ENCODE measurements around the gene ARX. TPM values are rescaled to one million over a fixed set of nuclear protein-coding genes. Genes with fewer than 3 reads are reported as not detected.

Gene ARX
- total and polyA plus RNA-seq, 12 donors = 0.13 TPM; not detected in 11

GRCh38 chrX:25025615-25026014 lies 9.8 kb upstream of the ARX start:
- whole genome bisulfite sequencing, 2 donors = 69 to 71% methylated on average over 2 of the region's 2 CpGs
- H3K27me3 ChIP-seq = peaks cover 4 to 83% (median 47%) of the 10 kb centered on the region in 7 donors

GRCh38 chrX:25023908-25024307 lies 8.1 kb upstream of the ARX start:
- H3K9me3 ChIP-seq = no peaks in the 10 kb centered on the region
- TF ChIP-seq CTCF (IDR thresholded peaks at IDR 0.05) = no peak
- WGBS, 2 donors = 31 to 32% methylated on average over 1 of the region's 1 CpG
- peaks cover 0 to 15% (median 6%) of the 10 kb centered on the region in 9 donors for H3K4me1 ChIP-seq
- intact Hi-C loops (cut with DNase I) = no loop called here
- H3K4me3 ChIP-seq = no peak overlapping the region
- H3K27ac ChIP-seq = no peak overlapping the region
- DNase-seq (no peak), ATAC-seq (no peak)
- H3K27me3 ChIP-seq = peaks cover 9 to 84% (median 64%) of the 10 kb centered on the region in 7 donors
- no peaks in the 10 kb centered on the region for H3K36me3 ChIP-seq

More at GRCh38 chrX:25025615-25026014, 9.8 kb upstream of the ARX start:
- Histone ChIP-seq H3K36me3 (no peaks in the 10 kb centered on the region), H3K9me3 (no peaks in the 10 kb centered on the region), H3K27ac (no peak overlapping the region), H3K4me3 (no peak overlapping the region), H3K4me1 (peaks cover 0 to 6% (median 4%) of the 10 kb centered on the region in 9 donors)
- intact Hi-C loops (cut with DNase I) = no loop called here
- no peak for TF ChIP-seq CTCF (IDR thresholded peaks at IDR 0.05)
- ATAC-seq (no peak), DNase-seq (no peak)

GRCh38 chrX:25022499-25023325 lies 6.9 kb upstream of the ARX start:
- TF ChIP-seq CTCF (IDR thresholded peaks at IDR 0.05) = peak in 1 of 9 donors; percentile 20
- intact Hi-C loops (cut with DNase I) = no loop called here
- DNase-seq = no peak
- H3K4me3 ChIP-seq = no peak overlapping the region
- 2 to 5% methylated on average over 29 to 59 of the region's 59 CpGs for WGBS, 2 donors
- no peaks in the 10 kb centered on the region for H3K36me3 ChIP-seq
- H3K27ac ChIP-seq = no peak overlapping the region
- H3K4me1 ChIP-seq = peaks cover 0 to 15% (median 8%) of the 10 kb centered on the region in 9 donors
- H3K9me3 ChIP-seq = no peaks in the 10 kb centered on the region
- H3K27me3 ChIP-seq = peaks cover 9 to 93% (median 76%) of the 10 kb centered on the region in 7 donors
- ATAC-seq = no peak

- H3K36me3 ChIP-seq = no peaks in the 10 kb centered on the region
- H3K27me3 ChIP-seq = peaks cover 9 to 100% (median 89%) of the 10 kb centered on the region in 7 donors
- peak in 8 of 9 donors; percentile 9 to 57 (median 39) for TF ChIP-seq CTCF (IDR thresholded peaks at IDR 0.05)
- DNase-seq (no peak), ATAC-seq (peak in 2 of 8 donors; percentile 33 to 40)
- intact Hi-C loops (cut with DNase I) = no loop called here
- peaks cover 0 to 18% (median 10%) of the 10 kb centered on the region in 9 donors for H3K4me1 ChIP-seq
- 1 to 2% methylated on average over 24 to 34 of the region's 35 CpGs for WGBS, 2 donors
- H3K27ac ChIP-seq = no peak overlapping the region
- H3K4me3 ChIP-seq = peak overlapping the region in 1 of 10 donors; percentile 14
- no peaks in the 10 kb centered on the region for H3K9me3 ChIP-seq
These were observed 5.2 kb upstream of the ARX start for GRCh38 chrX:25020905-25021449.

Measured in heart right ventricle (tissue), 16 donors.